ENCODE data around the gene RIMS1.

RIMS1 gene

DNA sequence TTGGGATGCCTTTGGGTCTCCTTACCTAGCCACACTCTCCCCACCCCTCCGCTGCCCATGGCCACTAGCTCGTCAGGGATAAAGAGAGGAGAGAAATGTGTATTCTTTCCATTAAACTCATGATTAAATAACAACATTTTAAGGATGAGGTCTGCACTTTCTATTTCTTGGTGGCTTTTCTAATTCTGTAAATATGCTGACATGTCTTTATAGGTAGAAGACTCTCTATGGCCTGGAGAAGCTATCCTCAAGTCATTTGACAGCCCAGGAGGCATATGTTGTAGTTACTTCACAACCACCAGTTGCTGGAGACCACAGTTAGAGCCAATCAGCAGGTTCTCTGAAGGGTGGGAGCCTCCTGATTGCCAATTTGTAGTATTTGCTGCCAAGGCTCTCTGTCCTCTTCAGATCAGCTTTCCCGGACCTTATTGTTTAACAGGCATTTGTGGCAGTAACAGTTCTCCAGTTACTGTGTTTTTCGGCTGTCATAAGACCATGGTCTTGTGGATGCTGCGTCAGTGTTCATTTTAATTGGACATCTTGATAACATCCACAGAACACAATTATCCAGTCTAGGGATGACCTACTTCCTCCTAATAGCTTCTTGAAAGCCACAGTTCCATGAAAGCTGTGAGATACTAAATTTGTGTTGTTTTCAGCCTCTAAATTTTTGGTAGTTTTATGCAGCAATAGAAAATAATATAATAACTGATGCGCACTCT is 530.6 kb downstream of the RIMS1 start:
- no peak for DNase-seq (ENCODE audit: low spot score)

DNA sequence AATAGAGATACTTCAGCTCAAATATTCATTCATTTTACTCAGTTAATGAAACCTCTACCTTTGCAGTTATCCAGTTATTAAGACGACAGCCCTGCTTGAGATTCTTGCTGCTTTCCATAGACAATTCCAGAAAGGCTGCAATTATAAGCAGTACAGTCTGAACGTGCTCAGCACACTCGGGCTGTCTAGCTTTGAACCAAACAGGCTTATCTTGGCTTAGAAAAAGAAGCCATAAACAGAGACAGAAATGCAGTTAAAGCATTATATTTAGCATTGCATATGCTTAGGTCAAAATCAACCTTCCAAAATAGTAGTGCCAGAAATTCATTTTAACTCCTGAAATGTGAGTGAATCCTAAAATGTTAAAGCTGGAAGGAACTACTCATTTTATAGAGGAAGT is 531.4 kb downstream of the RIMS1 start:
- no peak for DNase-seq (ENCODE audit: low spot score)

DNA sequence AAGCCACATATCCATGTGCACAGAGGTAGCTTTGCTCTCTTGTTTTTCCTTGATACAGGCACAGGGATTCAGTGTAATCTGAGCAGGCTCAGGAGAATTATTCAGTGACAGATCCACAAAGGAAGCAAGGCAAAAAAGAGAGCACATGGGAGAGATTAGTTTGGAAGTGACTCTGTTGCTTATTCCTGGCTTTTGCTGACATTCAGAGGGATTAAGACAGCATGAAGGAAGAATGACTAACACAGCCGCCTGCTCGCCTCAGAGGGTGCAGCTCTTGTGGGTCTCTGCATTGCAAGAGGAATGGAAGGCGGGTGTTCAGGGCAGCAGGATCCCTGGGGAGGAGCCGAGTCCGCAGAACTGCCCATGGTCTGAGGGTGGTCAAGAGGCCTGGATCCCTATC is 532.1 kb downstream of the RIMS1 start:
- peak; percentile 39 for DNase-seq (ENCODE audit: low spot score)

DNA sequence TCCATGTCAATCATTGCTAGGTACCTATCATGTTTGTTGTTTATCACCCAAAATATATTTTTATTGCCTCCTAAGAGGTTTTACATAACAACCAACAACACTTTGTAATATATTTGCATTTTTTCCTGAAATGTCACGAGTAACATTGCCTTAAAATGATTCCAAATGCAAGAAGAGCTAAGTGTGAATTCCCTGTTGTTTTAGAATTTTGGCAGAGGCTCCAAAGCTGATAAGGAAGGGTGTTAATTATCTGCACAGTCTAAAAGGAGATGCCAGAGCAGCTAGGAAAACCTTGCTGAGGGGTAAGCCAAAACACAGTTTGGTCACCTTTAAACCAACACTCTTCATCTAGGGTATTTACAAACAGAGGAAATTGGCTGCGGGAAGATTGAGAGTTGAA is 533.6 kb downstream of the RIMS1 start:
- no peak for DNase-seq (ENCODE audit: low spot score)

DNA sequence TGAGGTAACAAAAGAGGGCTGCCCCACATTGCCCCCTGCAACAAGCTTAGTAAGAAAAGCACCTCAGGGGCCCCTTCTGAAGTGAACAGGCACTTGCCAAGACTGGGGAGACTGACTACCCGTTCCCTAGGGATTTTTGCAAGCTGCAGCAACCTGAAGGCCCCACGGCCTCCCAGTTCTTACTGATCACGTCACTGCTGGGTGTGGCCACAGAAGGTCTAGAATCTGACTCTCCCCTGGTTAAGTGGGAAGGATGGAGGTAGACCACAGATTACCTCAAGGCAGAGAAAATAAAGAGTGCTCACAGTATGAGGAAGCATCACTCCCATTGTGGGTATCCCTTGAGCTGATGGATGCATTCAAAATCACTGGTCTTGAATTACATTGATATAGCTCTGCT is 534.1 kb downstream of the RIMS1 start:
- no peak for DNase-seq (ENCODE audit: low spot score)

DNA sequence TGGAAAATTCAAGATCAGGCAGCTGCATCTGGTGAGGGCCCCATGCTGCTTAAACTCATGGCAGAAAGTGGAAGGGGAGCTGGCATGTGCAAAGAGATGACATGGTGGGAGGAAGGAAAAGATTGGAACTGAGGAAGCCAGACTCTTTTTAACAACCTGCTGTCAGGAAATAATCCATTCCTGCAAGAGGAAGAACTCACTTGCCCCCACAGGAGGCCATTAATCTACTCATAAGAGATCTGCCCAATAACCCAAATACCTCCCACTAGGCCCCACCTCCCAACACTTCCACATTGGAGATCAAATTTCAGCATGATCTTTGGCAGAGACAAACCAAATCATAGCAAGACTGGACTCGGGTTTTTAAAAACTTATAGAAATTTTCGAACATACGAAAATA is 535.0 kb downstream of the RIMS1 start:
- no peak for DNase-seq (ENCODE audit: low spot score)

DNA sequence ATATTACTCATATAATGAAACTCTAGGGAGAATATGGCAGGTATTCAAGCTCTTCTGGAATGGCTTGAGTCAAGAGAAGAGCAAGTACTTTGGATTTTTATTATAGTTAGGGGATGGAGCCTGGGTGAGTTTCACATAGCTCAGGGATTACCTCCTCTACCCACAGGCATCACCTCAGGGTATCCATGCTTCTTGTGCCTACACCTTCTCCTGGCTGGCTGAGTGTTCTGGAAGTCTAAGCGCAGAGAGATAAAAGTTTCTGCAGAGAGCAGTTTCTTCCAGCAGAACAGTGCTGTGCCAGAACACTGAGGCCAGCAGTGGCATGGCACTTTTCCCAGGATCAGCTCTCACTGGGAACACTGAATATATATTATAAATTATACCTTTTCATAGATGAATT is 535.8 kb downstream of the RIMS1 start:
- DNase-seq (ENCODE audit: low spot score) = no peak

DNA sequence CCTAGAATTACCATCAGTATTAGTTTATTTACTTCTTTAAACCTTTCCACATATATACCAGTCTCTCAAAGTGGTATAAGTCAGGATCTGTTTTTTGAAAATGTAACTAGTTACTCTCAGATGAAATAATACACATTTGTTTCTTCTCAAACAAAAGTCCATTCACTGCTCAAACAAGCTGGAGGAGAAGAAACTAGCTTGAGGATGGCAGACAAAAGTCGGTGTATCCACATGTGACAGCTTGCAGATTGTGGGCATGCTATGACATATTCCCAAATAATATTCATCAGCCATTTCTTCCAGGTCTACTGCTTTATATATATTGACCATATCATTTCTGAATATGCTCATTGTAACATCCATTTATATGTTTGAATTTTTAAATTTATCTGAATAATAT is 538.1 kb downstream of the RIMS1 start:
- no peak for DNase-seq (ENCODE audit: low spot score)

DNA sequence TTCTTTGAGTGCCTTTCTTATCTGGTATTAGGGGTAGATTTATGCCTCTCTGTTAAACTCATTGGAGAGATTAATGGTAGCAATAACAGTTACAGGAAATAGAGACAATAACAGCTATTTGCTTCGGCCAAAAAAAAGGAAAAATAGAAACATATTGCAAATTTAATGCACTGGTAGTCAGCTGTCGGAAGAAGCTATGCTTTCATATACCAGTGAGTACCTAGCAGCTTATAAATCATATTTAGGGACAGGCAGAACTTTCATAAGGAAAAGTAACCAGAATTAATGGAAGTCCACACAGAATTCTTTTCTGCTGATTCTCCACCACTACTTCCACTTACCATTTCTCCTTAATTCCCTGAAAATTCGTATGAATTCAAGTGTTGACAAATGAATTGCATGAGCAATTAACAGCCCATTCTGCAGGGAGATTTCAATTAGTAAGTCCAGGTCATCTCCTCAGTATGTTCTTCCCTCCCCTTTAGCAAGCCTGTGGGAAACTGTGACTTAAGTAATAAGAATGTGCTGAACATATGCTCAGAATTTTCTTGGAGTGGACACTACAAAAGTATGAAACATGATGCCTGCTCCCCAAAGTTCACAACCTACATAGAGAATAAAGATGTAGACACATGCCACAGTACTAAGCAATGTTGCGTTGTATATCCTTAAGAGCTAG is 538.8 kb downstream of the RIMS1 start:
- DNase-seq (ENCODE audit: low spot score) = peak; percentile 58

DNA sequence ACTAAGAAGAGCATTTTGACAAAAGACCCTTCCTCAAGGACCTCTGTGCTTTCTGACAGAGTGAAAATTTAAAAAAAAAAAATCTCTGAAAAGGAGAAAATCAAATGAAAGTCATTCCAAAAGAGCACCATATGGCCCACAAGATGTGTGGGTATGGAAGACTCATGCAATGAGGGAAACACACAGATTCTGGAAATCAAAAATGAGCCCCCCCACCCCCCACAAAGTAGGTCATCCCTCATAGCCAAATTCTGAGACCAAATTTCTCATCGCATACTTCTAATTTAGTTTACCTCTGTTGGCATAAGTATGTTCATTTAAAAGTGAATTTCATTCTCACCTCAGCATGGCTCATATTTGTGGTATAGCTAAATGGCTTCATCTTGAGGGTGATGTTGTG is 554.3 kb downstream of the RIMS1 start:
- DNase-seq (ENCODE audit: low spot score) = no peak

DNA sequence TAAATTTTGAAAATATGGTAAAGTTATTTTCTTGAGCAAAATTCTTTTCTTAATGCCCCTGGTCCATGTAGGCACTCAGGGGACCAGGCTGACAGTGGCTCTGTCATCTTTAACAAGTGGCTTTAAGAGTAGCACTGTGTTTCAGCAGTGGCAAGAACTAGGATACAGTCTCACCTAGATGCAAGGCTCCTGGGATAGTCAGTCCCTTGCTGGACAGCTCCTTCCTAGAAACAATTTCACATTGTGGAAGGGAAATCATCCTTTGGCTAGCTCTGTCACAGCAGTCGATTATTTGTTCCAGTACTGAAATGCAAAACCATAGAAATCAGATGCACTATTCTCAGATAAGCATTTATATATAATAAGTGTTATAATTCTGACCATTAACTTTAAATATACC is 560.1 kb downstream of the RIMS1 start:
- no peak for DNase-seq (ENCODE audit: low spot score)

Data from AG08396 (cell line).